ENCODE data around the gene KCNA1.

The KCNA1 gene

DNA sequence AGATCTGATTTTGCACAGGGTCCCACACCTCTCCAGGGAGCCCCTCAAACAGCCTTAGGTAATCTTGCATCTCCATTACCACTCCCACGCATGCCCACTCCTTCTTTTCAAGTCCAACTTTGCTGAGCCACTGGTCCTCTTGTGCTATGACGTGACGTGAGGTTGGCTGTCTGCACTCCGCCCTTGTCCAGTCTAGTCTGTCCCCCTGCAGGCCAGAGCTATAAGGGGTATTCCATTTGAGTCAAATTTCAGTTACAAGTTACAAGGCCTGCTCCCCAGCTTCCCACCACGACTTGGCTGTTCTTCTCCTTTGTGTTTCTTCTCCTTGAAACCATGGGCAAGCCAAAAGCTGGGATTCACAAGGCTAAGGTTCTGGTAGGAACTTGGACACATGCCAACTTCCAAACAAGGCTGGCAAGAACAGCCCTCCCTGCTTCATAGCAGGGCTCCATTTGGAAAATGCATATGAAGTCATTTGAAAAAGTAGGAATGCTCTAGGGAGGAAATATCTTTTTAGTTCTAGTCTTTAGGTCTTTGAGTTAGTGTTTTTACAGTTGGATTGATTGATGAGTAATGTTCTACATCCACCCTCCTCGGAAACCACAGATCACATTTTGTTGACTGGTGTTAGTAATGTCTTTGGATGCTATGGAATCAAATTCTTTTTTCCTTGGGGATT is 49.1 kb downstream of the KCNA1 start:
- FAIRE-seq = no peak
- DNase-seq (ENCODE audit: extremely low spot score, insufficient read length, low read depth) = no peak

DNA sequence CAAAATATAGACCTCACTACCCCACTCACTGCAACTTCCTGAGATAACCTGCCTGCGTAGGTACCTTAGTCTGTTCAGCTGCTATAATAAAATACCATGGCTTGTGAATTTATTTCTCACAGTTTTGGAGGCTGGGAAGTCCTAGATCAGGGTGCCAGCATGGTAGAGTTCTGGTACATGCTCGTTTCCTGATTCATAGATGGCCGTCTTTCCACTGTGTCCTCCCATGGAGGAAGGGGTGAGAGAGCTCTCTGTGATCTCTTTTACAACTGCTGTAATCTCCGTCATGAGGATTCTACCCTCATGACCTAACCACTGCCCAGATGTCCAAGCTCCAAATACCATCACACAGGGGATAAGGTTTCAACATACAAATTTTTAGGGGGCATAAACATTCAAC is 49.7 kb downstream of the KCNA1 start:
- DNase-seq (ENCODE audit: extremely low spot score, insufficient read length, low read depth) = no peak
- no peak for FAIRE-seq

DNA sequence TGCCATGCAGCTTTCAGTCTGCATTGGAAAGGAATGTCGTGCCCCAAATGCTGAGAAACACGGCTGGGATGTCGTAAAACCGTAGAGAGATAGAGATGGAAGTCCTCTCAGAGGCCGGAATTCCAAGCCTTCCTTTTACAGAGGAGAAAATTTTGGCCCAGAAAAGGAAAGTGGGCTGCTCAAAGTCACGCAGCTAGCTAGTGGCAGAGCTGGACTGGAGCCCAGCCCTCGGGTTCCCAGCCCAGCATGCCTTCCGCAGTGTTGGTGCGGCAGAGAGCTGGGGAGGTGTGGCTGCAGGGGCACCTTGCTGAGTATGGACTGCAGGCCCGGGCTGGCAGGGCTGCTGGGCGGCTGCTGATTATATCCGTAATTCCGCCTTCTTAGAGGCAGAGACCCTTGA is 50.3 kb downstream of the KCNA1 start:
- DNase-seq (ENCODE audit: extremely low spot score, insufficient read length, low read depth) (no peak), FAIRE-seq (no peak)

DNA sequence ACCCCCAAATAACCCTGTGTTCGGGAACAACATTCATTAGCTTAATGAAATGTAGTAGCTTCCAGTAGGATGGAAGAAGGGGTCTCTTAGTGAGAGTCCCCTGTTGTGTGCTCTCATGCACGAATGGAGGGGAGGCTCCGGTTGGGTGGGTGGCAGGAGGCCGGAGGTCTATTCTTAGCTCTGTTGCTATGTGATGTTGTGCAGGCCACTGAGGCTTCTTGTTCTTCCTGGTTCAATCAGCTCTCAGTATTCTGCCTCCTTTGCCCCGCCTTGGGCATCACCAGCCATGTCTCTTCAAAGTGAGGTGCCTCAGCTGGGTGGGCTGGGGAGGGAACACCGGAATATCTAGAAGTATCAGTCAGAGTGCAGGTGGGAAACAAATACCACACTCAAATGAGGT is 50.8 kb downstream of the KCNA1 start:
- FAIRE-seq = no peak
- no peak for DNase-seq (ENCODE audit: extremely low spot score, insufficient read length, low read depth)

DNA sequence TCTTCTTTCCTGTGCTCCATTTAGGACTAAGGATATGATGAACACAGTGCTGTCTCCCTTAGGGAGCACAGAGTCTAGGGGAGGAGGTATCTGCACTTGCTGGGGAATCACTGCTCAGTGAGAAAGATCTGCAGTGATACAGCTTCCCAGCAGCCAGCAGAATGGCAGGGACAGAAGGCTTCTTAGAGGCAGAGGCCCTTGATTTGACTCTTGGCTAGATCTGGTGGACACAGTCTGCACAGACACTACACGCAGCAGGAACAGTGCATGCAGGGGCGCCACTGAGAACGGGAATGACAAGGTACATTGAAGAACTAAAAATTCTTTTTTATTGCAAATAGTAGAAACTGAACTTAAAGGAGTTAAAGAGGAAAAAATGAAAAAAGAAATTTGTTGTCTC is 51.6 kb downstream of the KCNA1 start:
- DNase-seq (ENCODE audit: extremely low spot score, insufficient read length, low read depth) = no peak
- FAIRE-seq = no peak

DNA sequence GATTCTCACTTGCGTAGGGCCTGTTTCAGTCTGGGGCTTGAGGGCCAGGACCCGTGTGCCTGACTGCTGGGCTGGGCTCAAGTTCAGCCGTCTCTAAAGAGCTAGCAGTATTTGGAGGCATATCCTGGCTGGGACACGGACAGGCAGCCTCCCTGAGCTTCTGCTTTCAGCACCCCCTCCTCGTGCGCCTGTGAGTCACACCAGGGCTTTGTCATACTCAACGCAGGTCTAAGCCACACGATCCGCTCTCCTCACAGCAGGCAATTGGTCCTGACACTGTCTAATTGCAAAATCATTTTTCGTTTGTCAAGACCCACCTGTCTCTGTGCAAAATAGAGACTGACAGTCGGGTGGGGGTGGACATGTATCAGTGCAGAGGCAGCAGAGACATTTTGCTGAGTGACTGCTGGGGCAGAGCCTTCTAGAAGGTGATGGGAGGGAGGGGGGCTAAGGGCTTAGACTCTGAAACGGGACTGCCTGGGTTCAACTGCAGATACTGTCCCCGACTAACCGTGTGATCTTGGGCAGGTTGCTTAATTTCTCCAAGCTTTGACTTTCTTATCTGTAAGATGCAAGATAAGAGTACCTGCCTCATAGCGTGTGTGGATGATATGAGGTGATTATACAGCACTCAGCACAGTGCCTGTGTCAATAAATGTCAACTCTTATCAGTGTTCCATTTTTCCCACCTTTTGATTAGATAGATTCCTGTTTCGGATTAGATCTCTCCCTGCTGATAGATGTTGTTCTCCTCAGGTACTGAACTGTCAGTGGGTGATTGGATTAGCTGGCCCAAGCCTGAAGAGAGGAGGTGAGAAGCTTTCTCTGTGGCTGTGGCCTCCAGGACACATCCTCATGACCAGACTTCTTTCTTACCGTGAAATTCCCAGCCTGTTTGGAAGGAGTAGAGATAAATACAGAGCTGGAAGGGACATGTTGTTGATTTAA is 53.1 kb downstream of the KCNA1 start:
- FAIRE-seq (no peak), DNase-seq (ENCODE audit: extremely low spot score, insufficient read length, low read depth) (no peak)
